SH-SY5Y (cell line): ENCODE results near the gene RET.

Experiments
- GATA2 ChIP-seq: IDR thresholded peaks from 2 replicates; pipeline ENCODE4 v1.6.1; 2011; ENCODE audit warnings: mild to moderate bottlenecking, low read depth, low read length
- GATA3 ChIP-seq: IDR thresholded peaks from 2 replicates; pipeline ENCODE4 v1.6.1; 2011; ENCODE audit warnings: low read depth, mild to moderate bottlenecking, low read length, moderate library complexity

GRCh38 chr10:43044448-43044921, 32.4 kb upstream of the RET start:
- TF ChIP-seq GATA3 (no peak), GATA2 (no peak)
